ENCODE data around the gene PPFIA4. TPM values are rescaled to one million over a fixed set of nuclear protein-coding genes. Genes with fewer than 3 reads are reported as not detected.

Gene PPFIA4
- total RNA-seq, 2 experiments from 2014 or later: 51.2 to 56.4 TPM

DNA sequence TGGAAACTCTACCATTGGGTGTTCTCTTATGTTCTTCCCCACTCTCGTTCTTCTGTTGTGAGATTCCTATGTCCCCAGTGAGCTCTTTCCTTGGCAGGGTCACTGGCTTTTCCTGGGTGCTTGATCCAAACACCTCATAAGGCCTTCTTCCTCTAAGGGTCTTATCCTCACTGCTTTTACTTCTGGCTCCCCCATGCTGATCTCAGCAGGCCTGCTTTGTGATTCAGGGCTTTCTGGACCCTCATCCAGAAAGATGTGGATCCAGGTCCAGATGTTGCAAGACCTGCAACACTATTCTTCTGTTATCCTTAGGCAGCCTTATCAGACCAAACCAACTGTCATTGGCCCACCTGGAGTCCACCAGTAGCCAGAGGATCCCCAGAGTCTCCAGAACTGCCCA lies 70.7 kb downstream of the PPFIA4 start:
- intact Hi-C loops (cut with DNase I, micrococcal nuclease): no loop called here
- no peak overlapping the region for H3K4me3 Mint-ChIP-seq
- H3K27me3 Mint-ChIP-seq: peaks cover 15% of the 10 kb centered on the region
- H3K9me3 Mint-ChIP-seq (ENCODE audit: low read depth): peaks cover 17% of the 10 kb centered on the region
- DNase-seq (no peak), ATAC-seq (no peak)
- H3K4me1 Mint-ChIP-seq: no peaks in the 10 kb centered on the region
- no peaks in the 10 kb centered on the region for H3K36me3 Mint-ChIP-seq (ENCODE audit: low read depth)
- ChIA-PET POLR2A (no interaction called here), CTCF (interaction anchor here (1.0 kb wide), 1 partner anchor 10 kb away, joined by 3 read pairs; no protein-coding TSS in a partner anchor)
- H3K27ac Mint-ChIP-seq: no peak overlapping the region

DNA sequence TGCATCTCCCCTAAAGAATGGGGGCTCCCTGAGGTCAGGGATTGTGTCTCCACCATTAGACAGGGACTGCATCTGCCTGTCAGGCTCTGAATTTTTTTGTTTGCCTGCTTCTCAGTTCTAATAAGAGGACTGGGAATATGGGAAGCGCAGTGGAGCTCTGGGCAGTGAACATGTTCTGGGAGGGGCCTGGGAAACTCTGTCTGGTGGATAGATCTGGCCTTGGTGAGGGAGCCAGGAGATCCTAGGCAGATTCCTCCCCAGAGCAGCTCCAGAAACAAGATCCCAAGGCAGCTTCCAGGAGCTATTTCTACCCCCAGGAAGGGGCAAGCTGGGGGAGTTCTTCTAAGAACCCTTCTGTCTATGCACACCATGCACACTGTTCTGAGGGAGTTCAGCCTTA lies 72.2 kb downstream of the PPFIA4 start:
- H3K27ac Mint-ChIP-seq: no peak overlapping the region
- CTCF ChIA-PET: interaction anchor here (0.7 to 1.4 kb wide), 3 partner anchors 13 to 769 kb away, joined by 3 read pairs; no protein-coding TSS in a partner anchor

DNA sequence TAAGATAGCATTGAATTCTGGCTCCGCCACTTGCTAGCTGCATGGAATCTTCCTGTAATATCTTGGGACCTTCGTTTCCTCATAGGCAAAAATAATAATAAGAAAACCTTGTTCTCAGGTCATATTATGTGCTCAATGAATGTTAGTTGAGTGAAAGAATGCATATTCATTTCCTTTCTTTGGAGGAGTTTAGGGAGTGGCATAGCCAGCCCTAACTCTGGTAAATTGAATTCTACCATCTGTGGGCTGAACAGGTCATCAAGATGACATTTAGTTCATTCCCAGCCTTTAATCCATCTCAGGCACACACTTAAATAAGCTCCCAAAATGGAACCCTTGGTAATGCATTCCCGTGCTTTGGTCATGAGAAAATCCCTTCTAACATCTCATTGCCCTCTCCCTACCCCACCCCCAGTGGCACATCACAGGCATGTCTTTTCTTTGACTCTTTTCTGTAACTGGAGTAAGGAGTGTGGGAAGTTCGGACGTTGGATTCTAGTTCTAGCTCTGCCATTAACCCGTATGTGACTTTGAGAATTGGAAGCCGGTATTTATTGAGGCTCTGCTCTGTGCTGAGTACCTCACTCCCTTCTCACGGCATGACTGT lies 72.7 kb downstream of the PPFIA4 start:
- intact Hi-C loops (cut with DNase I, micrococcal nuclease): no loop called here
- Mint-ChIP-seq H3K9me3 (ENCODE audit: low read depth) (peaks cover 17% of the 10 kb centered on the region), H3K27ac (no peak overlapping the region), H3K27me3 (peaks cover 14% of the 10 kb centered on the region), H3K4me3 (no peak overlapping the region), H3K36me3 (ENCODE audit: low read depth) (no peaks in the 10 kb centered on the region), H3K4me1 (no peaks in the 10 kb centered on the region)
- no peak for ATAC-seq
- DNase-seq: no peak
- ChIA-PET POLR2A (no interaction called here), CTCF (interaction anchor here (0.8 to 1.4 kb wide), 3 partner anchors 14 to 770 kb away, joined by 3 read pairs; no protein-coding TSS in a partner anchor)

More for the DNA sequence above, 72.2 kb downstream of the PPFIA4 start:
- no peaks in the 10 kb centered on the region for H3K36me3 Mint-ChIP-seq (ENCODE audit: low read depth)
- peaks cover 17% of the 10 kb centered on the region for H3K9me3 Mint-ChIP-seq (ENCODE audit: low read depth)
- H3K4me1 Mint-ChIP-seq: no peaks in the 10 kb centered on the region
- no peak for DNase-seq
- H3K27me3 Mint-ChIP-seq: peaks cover 14% of the 10 kb centered on the region
- ATAC-seq: no peak
- intact Hi-C loops (cut with DNase I, micrococcal nuclease): no loop called here
- POLR2A ChIA-PET: no interaction called here
- no peak overlapping the region for H3K4me3 Mint-ChIP-seq

- Mint-ChIP-seq H3K9me3 (ENCODE audit: low read depth) (peaks cover 10% of the 10 kb centered on the region), H3K4me3 (no peak overlapping the region), H3K4me1 (no peaks in the 10 kb centered on the region), H3K27ac (no peak overlapping the region), H3K27me3 (peaks cover 14% of the 10 kb centered on the region), H3K36me3 (ENCODE audit: low read depth) (no peaks in the 10 kb centered on the region)
- no peak for ATAC-seq
- ChIA-PET CTCF (interaction anchor here (0.8 to 1.2 kb wide), 2 partner anchors 11 to 26 kb away, joined by 3 read pairs; no protein-coding TSS in a partner anchor), POLR2A (no interaction called here)
- DNase-seq: no peak
- intact Hi-C loops (cut with DNase I, micrococcal nuclease): no loop called here
Measured at GRCh38 chr1:203099805-203100515, 73.7 kb downstream of the PPFIA4 start.

- no peaks in the 10 kb centered on the region for H3K4me1 Mint-ChIP-seq
- H3K27me3 Mint-ChIP-seq: peaks cover 15% of the 10 kb centered on the region
- DNase-seq (no peak), ATAC-seq (no peak)
- ChIA-PET POLR2A (no interaction called here), CTCF (interaction anchor here (1.2 kb wide), 1 partner anchor 11 kb away, joined by 3 read pairs; no protein-coding TSS in a partner anchor)
- intact Hi-C loops (cut with DNase I, micrococcal nuclease): no loop called here
- peaks cover 9% of the 10 kb centered on the region for H3K9me3 Mint-ChIP-seq (ENCODE audit: low read depth)
- H3K4me3 Mint-ChIP-seq: no peak overlapping the region
- H3K27ac Mint-ChIP-seq: no peak overlapping the region
- H3K36me3 Mint-ChIP-seq (ENCODE audit: low read depth): no peaks in the 10 kb centered on the region
Measured at GRCh38 chr1:203100516-203100869, 74.2 kb downstream of the PPFIA4 start.

DNA sequence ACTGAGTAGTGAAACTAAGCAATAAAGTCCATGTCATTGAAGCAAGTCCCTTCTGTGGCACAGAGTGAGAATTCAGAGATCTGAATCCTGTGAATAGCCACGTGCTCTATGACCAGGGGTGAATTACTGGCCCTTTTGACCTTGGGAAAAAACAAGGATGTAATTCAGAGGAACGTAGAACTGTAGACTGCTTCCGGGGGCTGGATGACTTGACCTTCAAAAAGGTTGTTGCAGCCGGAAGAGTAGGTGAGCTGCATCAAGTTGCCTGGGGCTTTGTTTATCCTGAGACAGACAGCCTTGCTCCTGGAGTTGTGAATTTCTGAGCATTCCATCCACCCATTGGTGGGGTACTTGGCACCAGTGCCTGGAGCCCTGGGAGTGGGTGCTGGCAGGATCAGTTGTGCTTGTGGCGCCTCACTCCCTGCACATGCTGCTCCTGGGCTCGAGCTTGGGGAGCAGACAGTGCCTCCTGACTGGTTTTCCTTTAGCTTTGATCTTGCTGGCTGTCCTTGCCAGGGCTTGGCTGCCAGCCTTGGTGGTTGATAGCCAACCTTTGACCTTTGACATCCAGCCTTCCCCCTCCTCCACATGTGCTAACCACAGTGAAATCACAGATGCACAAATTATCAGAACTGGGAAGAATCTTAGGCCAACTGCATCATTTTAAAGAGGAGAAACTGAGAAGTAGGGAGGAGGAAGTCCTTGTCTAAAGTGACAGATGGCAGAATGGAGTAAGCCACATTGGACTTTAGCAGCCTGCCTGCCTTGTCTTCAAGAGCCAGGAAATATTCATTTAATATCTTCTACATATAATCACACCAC lies 75.7 kb downstream of the PPFIA4 start:
- CTCF ChIA-PET: interaction anchor here (1.1 kb wide), 1 partner anchor 63 kb away, joined by 4 read pairs; no protein-coding TSS in a partner anchor
- DNase-seq: no peak
- intact Hi-C loops (cut with DNase I, micrococcal nuclease): no loop called here
- Mint-ChIP-seq H3K4me3 (no peak overlapping the region), H3K4me1 (no peaks in the 10 kb centered on the region), H3K27ac (no peak overlapping the region), H3K9me3 (ENCODE audit: low read depth) (peaks cover 7% of the 10 kb centered on the region), H3K36me3 (ENCODE audit: low read depth) (no peaks in the 10 kb centered on the region), H3K27me3 (peaks cover 17% of the 10 kb centered on the region)
- ATAC-seq: no peak
- POLR2A ChIA-PET: interaction anchor here (0.9 kb wide), 1 partner anchor 16 kb away, joined by 4 read pairs; no protein-coding TSS in a partner anchor

- CTCF ChIA-PET: interaction anchor here (1.0 kb wide), 2 partner anchors 14 to 112 kb away, joined by 3 read pairs; no protein-coding TSS in a partner anchor
- POLR2A ChIA-PET: no interaction called here
Measured at GRCh38 chr1:203103216-203103615, 76.9 kb downstream of the PPFIA4 start.

DNA sequence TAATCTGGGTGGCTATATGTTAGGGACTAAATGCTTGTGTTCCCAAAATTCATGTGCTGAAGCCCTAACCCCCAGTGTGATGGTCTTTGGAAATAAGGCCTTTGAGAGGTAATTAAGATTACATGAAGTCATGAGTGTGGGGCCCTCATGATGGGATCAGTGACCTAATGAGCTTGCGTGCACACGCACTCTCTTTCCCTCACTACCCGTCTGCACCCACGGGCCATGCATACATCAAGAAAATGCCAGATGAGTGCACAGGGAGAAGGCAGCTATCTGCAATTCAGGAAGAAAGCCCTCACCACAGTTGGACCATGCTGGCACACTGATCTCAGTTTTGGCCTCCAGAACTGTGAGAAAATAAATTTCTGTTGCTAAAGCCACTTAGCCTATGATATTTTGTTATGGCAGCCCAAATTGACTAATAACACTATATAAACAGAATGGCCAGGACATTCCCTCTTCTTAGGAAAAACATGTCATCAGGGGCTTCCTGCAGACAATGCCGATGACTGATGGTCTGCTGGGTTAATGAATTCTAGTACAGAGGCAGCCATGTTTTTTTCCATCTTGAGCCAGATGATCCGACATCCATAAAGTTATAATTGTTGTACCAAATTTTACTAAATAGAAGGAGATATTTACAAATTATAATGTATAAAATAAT lies 77.7 kb downstream of the PPFIA4 start:
- POLR2A ChIA-PET: no interaction called here

More at GRCh38 chr1:203103216-203103615, 76.9 kb downstream of the PPFIA4 start:
- Mint-ChIP-seq H3K4me3 (no peak overlapping the region), H3K27ac (no peak overlapping the region), H3K27me3 (peaks cover 28% of the 10 kb centered on the region), H3K9me3 (ENCODE audit: low read depth) (peaks cover 7% of the 10 kb centered on the region), H3K36me3 (ENCODE audit: low read depth) (no peaks in the 10 kb centered on the region), H3K4me1 (no peaks in the 10 kb centered on the region)
- DNase-seq (no peak), ATAC-seq (no peak)
- intact Hi-C loops (cut with DNase I, micrococcal nuclease): no loop called here

GRCh38 chr1:203104789-203105390 lies 78.6 kb downstream of the PPFIA4 start:
- ChIA-PET CTCF (no interaction called here), POLR2A (no interaction called here)
- peaks cover 7% of the 10 kb centered on the region for H3K9me3 Mint-ChIP-seq (ENCODE audit: low read depth)
- ATAC-seq (no peak), DNase-seq (no peak)
- peaks cover 41% of the 10 kb centered on the region for H3K27me3 Mint-ChIP-seq
- no peak overlapping the region for H3K4me3 Mint-ChIP-seq
- intact Hi-C loops (cut with DNase I, micrococcal nuclease): no loop called here
- no peaks in the 10 kb centered on the region for H3K4me1 Mint-ChIP-seq
- no peaks in the 10 kb centered on the region for H3K36me3 Mint-ChIP-seq (ENCODE audit: low read depth)
- H3K27ac Mint-ChIP-seq: no peak overlapping the region

More for the DNA sequence above, 77.7 kb downstream of the PPFIA4 start:
- CTCF ChIA-PET: interaction anchor here (1.0 kb wide), 2 partner anchors 14 to 111 kb away, joined by 3 read pairs; no protein-coding TSS in a partner anchor
- Mint-ChIP-seq H3K27me3 (peaks cover 34% of the 10 kb centered on the region), H3K36me3 (ENCODE audit: low read depth) (no peaks in the 10 kb centered on the region), H3K9me3 (ENCODE audit: low read depth) (peaks cover 7% of the 10 kb centered on the region), H3K4me3 (no peak overlapping the region), H3K4me1 (no peaks in the 10 kb centered on the region), H3K27ac (no peak overlapping the region)
- DNase-seq: no peak
- intact Hi-C loops (cut with DNase I, micrococcal nuclease): no loop called here
- ATAC-seq: no peak

GRCh38 chr1:203112475-203112874 lies 86.2 kb downstream of the PPFIA4 start:
- no peak overlapping the region for H3K4me3 Mint-ChIP-seq
- POLR2A ChIA-PET: no interaction called here
- DNase-seq (no peak), ATAC-seq (no peak)
- intact Hi-C loops (cut with DNase I, micrococcal nuclease): no loop called here
- H3K27me3 Mint-ChIP-seq: peaks cover 31% of the 10 kb centered on the region
- CTCF ChIA-PET: no interaction called here
- no peak overlapping the region for H3K27ac Mint-ChIP-seq
- no peaks in the 10 kb centered on the region for H3K9me3 Mint-ChIP-seq (ENCODE audit: low read depth)
- no peaks in the 10 kb centered on the region for H3K36me3 Mint-ChIP-seq (ENCODE audit: low read depth)
- no peaks in the 10 kb centered on the region for H3K4me1 Mint-ChIP-seq

GRCh38 chr1:203113308-203113707 lies 87.0 kb downstream of the PPFIA4 start:
- no peak for ATAC-seq
- CTCF ChIA-PET: interaction anchor here (0.7 kb wide), 1 partner anchor 103 kb away, joined by 3 read pairs; no protein-coding TSS in a partner anchor
- Mint-ChIP-seq H3K4me3 (no peak overlapping the region), H3K27ac (no peak overlapping the region), H3K27me3 (peaks cover 31% of the 10 kb centered on the region), H3K36me3 (ENCODE audit: low read depth) (no peaks in the 10 kb centered on the region), H3K4me1 (peaks cover 2% of the 10 kb centered on the region), H3K9me3 (ENCODE audit: low read depth) (no peaks in the 10 kb centered on the region)
- intact Hi-C loops (cut with DNase I, micrococcal nuclease): no loop called here
- DNase-seq: no peak
- POLR2A ChIA-PET: no interaction called here
